ENCODE results near the gene HNRNPL. TPM values are rescaled to one million over a fixed set of nuclear protein-coding genes. Genes with fewer than 3 reads are reported as not detected.
A peak's percentile ranks its signal among the peaks of the same experiment; 100 is the strongest.
"Not testable (repeated sequence)": the region's sequence is repeated elsewhere in the genome, so short reads cannot be mapped to it uniquely, and the experiment has no call there.

HNRNPL gene
- total RNA-seq, 4 donors from 2014 or later = 170 to 205 (median 179) TPM

DNA sequence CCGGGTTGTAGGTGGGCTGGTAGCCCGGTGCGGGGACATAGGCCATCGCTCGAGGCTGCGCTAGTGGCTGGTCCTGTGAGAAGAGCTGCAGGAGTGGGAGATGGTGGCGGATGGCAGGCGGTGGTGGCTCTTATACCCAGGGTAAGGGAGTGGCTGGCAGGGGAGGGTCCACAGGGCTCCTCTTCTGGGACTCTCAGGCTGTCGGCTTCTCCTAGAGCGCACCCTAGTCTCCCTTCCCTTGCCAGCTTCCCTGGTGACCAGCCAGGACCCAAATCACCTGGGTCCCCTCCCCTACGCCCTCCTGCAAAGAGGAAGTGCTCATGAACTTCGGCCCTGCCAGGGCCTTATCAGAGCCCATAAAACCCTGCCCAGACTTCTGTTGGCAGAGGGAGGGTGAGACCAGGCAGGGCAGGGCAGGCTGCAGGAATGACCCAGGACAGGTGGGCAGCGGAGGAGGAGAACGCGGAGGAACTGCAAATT is 36.9 kb downstream of the HNRNPL start, which contains the start of gene LGALS4:
Gene LGALS4, minus strand, starts transcription at position 105 of the 480 bp plus-strand sequence. Its CDS starts 59 bp downstream, at position 46.
- H3K9me3 ChIP-seq = no peaks in the 10 kb centered on the region
- H3K27ac ChIP-seq = peak within 1 kb of the TSS in 1 of 4 donors; percentile 70
- no peak for TF ChIP-seq EP300 (IDR thresholded peaks at IDR 0.05)
- no peak for TF ChIP-seq POLR2A (IDR thresholded peaks at IDR 0.05)
- TF ChIP-seq, protein P1, sequence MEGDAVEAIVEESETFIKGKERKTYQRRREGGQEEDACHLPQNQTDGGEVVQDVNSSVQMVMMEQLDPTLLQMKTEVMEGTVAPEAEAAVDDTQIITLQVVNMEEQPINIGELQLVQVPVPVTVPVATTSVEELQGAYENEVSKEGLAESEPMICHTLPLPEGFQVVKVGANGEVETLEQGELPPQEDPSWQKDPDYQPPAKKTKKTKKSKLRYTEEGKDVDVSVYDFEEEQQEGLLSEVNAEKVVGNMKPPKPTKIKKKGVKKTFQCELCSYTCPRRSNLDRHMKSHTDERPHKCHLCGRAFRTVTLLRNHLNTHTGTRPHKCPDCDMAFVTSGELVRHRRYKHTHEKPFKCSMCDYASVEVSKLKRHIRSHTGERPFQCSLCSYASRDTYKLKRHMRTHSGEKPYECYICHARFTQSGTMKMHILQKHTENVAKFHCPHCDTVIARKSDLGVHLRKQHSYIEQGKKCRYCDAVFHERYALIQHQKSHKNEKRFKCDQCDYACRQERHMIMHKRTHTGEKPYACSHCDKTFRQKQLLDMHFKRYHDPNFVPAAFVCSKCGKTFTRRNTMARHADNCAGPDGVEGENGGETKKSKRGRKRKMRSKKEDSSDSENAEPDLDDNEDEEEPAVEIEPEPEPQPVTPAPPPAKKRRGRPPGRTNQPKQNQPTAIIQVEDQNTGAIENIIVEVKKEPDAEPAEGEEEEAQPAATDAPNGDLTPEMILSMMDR (IDR thresholded peaks at IDR 0.05) = no peak
- 85 to 86% methylated on average over 15 of the region's 15 CpGs for WGBS, 2 donors
- peaks cover 0 to 43% (median 22%) of the 10 kb centered on the region in 3 donors for H3K36me3 ChIP-seq
- H3K27me3 ChIP-seq = no peaks in the 10 kb centered on the region
- peak within 1 kb of the TSS in 1 of 4 donors; percentile 18 for H3K4me3 ChIP-seq
- no peak for DNase-seq (ENCODE audit: low spot score in 2 of 2)
- no peaks in the 10 kb centered on the region for H3K4me1 ChIP-seq

DNA sequence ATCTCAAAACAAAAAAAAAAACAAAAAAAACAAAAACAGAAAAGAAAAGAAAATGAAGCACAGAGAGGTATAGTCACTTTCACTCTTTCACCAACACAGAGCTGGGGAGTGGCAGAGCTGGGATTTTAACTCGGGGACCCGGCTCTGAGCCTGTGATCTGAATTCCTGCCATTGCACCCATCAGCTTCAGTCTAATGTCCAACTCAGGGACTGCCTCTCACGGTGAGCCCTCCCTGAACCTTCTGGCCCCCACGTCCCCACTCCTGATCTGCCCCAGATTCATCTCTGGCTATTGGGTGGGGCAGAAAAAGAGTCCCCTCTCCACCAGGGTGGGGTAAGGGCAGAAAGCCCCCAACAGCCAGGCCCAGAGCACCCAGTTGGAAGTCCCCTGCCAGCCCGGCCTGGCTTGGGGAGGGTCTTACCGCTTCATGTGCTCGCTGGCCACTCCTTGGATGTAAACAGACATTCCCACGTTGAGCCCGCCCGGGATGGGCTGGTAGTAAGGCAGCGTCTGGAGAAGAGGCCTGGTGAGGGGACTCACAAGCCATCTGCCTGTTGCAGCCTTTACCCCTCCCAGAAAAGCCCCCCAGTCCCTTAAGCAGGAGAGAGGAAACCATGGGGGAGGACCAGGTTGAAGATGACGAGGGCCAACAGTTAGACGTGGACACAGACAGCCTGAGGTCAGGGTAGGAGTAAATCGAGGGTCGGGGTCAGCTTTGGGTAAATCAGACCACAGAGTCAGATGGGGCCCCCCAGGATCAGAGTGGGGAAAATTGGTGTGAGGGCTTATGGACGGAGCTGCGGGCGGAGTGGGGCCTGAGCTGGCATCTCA is 37.6 kb downstream of the HNRNPL start:
- H3K27ac ChIP-seq = peak overlapping the region in 1 of 4 donors; percentile 70
- no peak for DNase-seq (ENCODE audit: low spot score in 2 of 2)
- H3K4me3 ChIP-seq = peak overlapping the region in 1 of 4 donors; percentile 18
- H3K27me3 ChIP-seq = no peaks in the 10 kb centered on the region
- TF ChIP-seq, protein P1 (IDR thresholded peaks at IDR 0.05) = no peak
- no peak for TF ChIP-seq POLR2A (IDR thresholded peaks at IDR 0.05)
- no peak for TF ChIP-seq EP300 (IDR thresholded peaks at IDR 0.05)
- H3K9me3 ChIP-seq = no peaks in the 10 kb centered on the region
- no peaks in the 10 kb centered on the region for H3K4me1 ChIP-seq
- H3K36me3 ChIP-seq = peaks cover 0 to 37% (median 22%) of the 10 kb centered on the region in 3 donors
- WGBS, 2 donors = 71 to 72% methylated on average over 18 of the region's 18 CpGs

DNA sequence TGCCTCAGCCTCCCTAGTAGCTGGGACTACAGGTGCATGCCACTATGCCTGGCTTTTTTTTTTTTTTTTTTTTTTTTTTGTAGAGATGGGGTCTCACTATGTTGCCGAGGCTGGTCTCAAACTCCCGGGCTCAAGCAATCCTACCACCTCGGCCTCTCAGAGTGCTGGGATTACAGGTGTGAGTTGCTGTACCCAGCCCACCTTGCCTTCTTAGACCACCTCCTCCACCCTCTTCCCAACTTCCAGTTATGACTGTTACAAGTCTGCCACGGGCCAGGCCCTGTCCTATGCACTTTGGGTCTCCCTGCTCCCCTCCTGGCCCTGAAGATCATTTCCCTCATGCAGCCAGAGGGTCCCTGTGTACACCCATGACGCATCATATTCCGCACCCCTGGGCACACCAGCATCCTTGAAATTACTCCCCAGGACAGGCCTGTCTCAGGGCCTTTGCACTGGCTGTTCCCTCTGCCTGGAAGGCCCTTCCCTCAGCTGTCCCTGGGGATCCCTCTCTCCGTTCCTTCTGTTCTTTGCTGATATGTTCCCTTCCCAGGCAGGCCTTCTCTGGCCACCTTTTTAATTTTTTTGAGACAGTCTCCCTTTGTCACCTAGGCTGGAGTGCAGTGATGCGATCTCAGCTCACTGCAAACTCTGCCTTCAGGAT is 40.1 kb downstream of the HNRNPL start:
- no peaks in the 10 kb centered on the region for H3K9me3 ChIP-seq
- peaks cover 0 to 22% (median 0%) of the 10 kb centered on the region in 3 donors for H3K36me3 ChIP-seq
- H3K4me1 ChIP-seq = no peaks in the 10 kb centered on the region
- 91 to 96% methylated on average over 7 to 8 of the region's 8 CpGs for WGBS, 2 donors
- no peaks in the 10 kb centered on the region for H3K27me3 ChIP-seq
- no peak overlapping the region for H3K27ac ChIP-seq
- no peak for DNase-seq (ENCODE audit: low spot score in 2 of 2)
- H3K4me3 ChIP-seq = no peak overlapping the region
- TF ChIP-seq, protein P1 (IDR thresholded peaks at IDR 0.05) = no peak
- TF ChIP-seq EP300 (IDR thresholded peaks at IDR 0.05) (no peak), POLR2A (IDR thresholded peaks at IDR 0.05) (no peak)

DNA sequence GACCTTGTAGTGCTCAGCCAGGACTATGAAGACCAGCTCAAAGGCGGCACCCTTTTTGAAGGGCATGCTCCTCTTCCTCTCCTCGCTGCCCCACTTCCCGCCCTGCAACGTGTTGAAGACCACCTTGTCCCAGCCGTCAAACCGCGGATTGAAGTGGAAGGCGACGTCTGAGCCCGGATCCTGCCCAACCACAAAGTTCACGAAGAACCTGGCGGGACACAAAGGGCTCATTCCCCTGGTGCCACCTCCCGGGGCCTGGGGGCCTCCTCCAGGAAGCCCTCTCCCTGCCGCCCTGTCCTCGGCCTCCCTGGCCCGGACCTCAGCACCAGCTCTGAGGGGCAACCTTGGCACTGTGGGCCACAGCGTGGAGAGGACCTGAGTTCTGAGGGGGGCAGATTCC is 41.0 kb downstream of the HNRNPL start:
- Histone ChIP-seq H3K4me1 (no peaks in the 10 kb centered on the region), H3K36me3 (peaks cover 0 to 28% (median 2%) of the 10 kb centered on the region in 3 donors), H3K4me3 (no peak overlapping the region), H3K27ac (no peak overlapping the region), H3K27me3 (no peaks in the 10 kb centered on the region), H3K9me3 (no peaks in the 10 kb centered on the region)
- TF ChIP-seq EP300 (IDR thresholded peaks at IDR 0.05) (no peak), POLR2A (IDR thresholded peaks at IDR 0.05) (no peak)
- TF ChIP-seq, protein P1 (IDR thresholded peaks at IDR 0.05) = no peak
- no peak for DNase-seq (ENCODE audit: low spot score in 2 of 2)
- 94 to 97% methylated on average over 17 of the region's 17 CpGs for WGBS, 2 donors

DNA sequence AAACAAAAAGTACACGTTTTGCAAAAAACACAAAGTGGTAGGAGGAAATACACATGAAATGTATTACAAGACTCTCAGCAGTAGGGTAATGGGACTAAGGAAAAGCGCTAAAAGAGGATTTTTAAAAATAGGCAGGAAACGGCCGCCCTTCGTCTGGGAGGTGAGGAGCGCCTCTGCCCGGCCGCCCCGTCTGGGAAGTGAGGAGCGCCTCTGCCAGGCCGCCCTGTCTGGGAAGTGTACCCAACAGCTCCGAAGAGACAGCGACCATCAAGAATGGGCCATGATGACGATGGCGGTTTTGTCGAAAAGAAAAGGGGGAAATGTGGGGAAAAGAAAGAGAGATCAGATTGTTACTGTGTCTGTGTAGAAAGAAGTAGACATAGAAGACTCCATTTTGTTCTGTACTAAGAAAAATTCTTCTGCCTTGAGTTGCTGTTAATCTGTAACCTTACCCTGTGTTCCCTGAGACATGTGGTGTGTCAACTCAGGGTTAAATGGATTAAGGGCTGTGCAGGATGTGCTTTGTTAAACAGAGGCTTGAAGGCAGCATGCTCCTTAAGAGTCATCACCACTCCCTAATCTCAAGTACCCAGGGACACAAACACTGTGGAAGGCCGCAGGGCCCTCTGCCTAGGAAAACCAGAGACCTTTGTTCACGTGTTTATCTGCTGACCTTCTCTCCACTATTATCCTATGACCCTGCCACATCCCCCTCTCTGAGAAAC is 42.2 kb downstream of the HNRNPL start:
- peaks cover 0 to 28% (median 5%) of the 10 kb centered on the region in 3 donors for H3K36me3 ChIP-seq
- DNase-seq (ENCODE audit: low spot score in 2 of 2); H3K27ac ChIP-seq; H3K4me3 ChIP-seq; H3K27me3 ChIP-seq; H3K4me1 ChIP-seq; H3K9me3 ChIP-seq: not testable (repeated sequence)
- WGBS, 2 donors = 84 to 87% methylated on average over 18 of the region's 18 CpGs

All from tibial nerve (tissue), 4 donors.